ACHN (cell line): ENCODE results near the gene ATP11A.
A peak's percentile ranks its signal among the peaks of the same experiment; 100 is the strongest.
"Not testable (repeated sequence)": the region's sequence is repeated elsewhere in the genome, so short reads cannot be mapped to it uniquely, and the experiment has no call there.

Experiments
- DNase-seq: peaks from one replicate; pipeline ENCODE4 v3.0.0-alpha.2; 2015
- in situ Hi-C: cut with HindIII; loops from 2 replicates; pipeline ENCODE4 v1.10.0; 2017; ENCODE audit warnings: low sequenced_read_pairs, low pct_ligation_motif_present, low pct_unique_long_range_greater_than_20kb

The ATP11A gene

DNA sequence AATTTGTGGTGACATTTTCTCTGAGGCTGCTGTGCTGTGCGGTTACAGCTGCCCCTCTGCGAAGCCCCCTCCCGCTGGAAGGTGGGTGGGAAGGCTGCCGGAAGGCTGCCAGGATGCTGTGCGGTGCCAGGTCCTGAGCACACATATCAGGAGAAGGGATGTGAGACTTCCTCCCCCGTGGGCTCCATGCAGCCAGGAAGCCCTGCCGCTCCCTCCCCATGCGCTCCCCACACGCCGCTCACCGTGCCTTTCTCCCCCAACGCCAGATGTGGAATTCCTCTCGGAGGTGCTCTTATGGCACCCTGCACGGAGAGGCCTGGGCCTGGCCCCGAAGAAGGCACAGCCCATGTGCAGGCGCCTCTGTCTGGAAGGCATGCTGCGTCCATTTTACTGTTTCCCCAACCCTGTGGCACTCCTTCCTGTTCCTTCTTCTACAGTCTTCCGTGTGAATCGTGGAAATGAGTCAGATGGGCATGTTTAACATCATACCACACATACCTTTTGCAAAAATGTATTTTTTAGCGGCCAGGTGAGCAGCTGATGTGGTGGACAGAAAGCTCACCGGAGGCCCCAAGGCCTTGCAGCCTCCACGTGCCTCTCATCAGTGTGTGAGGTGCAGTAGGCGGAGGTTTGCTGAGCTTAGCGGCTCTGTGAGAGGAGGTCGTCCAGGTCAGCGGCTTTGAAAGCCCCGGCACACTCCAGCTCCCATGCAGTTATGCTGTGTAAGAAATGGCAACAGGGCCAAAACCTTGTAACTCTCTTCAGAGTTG is 88.0 kb downstream of the ATP11A start:
- DNase-seq = no peak
- in situ Hi-C loops = no loop called here

DNA sequence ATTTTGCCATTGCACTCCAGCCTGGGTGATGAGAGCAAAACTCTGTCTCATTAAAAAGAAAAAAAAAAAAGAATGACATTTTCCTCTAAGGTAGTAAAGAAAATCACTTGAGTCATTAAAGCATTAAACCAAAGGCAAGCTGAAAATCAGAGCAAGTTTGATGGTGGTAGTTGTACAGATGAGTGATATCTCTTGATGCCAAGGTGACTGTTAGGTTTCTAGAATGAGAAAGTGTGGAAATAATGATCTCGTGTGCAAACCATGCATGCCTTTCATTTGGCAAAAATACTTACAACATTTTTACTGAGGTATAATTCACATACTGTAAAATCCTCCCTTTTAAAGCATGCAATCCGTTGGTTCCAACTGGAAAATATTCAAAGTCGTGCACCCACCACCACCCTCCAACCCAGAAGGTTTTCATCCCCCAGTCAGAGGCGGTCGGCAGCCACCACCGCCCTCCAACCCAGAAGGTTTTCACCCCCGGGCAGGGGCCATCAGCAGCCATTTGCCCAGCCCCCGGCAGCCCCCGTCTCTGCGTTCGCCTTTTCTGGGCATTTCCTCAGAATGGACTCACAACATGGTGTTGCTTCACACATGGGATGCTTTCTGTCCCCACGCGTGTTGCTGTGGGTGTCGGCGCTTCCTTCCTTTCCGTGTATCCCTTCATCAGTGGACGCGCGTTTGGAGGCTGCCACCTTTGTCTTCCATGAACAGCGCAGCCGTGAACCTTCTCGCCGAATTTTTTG is 90.2 kb downstream of the ATP11A start:
- DNase-seq = peak; percentile 7
- in situ Hi-C loops = no loop called here

DNA sequence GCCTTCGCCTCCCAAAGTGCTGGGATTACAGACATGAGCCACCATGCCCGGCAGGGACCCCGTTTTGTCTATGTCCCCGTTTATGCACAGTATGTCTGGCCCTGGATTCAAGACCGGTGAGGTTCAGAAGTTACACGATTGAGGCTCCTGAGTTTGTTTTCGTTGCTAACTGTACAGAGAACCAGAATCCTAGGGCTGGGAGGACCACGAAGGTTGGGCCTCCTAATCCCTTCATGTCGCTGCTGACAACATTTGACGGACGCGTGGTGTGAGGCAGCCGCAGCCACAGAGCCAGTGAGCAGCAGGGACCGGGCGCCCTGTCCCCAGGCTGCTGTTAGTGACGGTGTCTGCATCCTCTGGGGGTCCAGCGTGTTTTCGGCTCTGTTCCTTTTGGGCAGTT is 91.4 kb downstream of the ATP11A start:
- no peak for DNase-seq
- in situ Hi-C loops = no loop called here

DNA sequence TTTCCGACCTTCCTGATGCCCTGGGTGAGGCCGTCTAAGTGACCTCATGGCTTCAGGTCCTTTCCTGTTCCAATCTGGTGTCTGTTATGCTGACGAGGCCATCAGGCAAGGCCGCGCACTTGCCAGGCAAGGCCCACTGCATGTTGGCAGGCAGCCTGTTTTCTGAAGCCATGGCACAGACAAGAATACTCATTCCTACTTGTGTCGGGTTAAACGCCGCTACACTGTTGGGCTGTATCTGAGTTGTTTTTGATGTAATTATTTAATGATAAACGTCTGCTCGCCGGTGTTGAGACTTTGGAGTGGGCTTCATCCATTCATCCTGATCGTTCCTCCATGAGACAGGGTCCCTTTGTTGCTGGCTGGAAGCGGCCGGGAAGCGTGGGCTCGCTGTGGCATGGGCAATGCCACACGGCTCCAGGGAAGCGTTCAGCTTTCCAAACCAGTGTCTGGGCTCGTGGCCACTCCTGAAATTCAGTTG is 92.1 kb downstream of the ATP11A start:
- DNase-seq = no peak
- in situ Hi-C loops = no loop called here

DNA sequence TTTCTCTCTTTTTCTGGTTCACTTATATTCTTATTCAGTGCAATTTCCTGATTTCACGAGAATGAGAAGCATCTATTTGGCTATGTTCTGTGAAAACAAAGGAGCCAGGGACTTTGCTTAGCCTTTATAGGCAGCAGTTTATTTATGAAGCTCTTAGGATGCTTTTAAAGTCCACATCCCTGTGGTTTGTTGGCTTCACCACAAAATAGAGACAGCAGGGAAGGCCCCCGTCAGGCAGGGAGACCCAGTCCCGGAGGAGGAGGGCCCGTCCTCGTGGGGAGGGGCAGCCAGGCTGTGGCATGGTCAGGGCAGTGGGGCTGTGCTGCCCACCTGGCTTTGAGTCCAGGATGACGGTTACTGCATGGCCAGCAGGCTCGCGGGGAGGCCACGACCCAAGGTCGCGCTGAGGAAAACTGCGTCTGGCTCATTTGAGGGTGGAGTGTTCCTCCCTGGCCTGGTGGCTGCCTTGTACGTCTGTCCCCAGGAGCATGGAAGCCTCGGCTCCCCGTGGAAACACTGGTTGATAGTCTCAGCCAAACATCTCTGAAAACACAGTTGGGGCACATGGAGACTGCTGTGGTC is 92.7 kb downstream of the ATP11A start:
- DNase-seq = no peak
- in situ Hi-C loops = no loop called here

DNA sequence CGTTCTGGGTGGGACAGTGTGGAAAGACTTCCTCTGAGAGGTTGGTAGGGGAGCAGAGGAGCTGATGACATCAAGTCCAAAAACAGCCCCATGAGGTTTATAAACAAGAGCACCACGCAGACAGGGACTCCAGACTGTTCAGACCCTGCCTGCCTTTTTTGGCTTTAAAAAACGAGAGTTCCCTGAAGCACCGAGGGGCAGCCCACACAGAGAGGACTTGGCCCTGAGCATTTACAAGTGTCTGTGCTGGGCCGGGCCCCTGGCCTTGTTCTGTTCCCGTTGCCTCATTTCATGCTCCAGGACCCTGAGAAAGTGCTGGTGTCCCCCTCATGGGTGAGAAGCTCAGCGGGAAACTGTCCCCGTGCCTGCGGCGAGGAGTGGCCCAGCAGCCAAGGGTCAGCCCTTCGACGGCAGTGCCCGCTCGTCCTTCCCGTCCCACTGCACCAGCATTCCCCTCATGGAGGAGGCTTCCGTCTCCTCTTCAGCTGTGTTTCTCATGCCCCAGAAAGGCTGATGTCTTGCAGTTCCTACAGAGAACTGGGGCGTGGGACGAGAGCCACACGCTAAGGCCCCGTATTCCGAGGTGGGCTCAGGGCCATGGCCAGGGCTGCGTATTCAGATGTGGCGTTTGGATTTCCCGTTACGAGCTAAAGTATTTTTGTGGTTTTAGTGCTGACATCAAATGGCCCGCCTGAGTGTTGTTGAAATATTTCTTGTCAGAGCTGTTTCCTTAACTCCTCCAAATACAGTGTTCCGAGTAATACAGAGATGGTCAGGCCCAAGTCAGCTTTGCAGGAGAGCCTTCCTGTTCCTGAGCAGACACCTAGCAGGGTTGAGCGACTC is 93.5 kb downstream of the ATP11A start:
- in situ Hi-C loops = no loop called here
- DNase-seq = no peak

DNA sequence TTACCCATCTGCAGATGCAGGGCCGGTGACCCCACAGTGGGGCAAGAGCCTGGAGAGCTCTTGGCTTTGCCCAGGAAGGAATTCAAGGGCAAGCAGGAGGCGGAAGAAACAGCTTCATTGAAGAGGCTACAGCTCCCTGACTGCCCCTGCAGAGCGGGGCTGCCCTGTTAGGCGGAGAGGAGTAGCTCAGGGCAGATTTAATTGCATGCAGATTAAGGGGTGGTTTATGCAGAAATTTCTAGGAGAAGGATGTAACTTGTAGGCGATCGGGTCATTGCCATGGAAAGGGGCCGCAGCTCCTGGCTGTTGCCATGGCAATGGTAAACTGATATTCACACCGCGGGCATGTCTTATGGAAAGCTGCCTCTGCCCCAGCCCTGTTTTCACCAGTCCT is 94.1 kb downstream of the ATP11A start:
- DNase-seq = no peak
- in situ Hi-C loops = no loop called here

DNA sequence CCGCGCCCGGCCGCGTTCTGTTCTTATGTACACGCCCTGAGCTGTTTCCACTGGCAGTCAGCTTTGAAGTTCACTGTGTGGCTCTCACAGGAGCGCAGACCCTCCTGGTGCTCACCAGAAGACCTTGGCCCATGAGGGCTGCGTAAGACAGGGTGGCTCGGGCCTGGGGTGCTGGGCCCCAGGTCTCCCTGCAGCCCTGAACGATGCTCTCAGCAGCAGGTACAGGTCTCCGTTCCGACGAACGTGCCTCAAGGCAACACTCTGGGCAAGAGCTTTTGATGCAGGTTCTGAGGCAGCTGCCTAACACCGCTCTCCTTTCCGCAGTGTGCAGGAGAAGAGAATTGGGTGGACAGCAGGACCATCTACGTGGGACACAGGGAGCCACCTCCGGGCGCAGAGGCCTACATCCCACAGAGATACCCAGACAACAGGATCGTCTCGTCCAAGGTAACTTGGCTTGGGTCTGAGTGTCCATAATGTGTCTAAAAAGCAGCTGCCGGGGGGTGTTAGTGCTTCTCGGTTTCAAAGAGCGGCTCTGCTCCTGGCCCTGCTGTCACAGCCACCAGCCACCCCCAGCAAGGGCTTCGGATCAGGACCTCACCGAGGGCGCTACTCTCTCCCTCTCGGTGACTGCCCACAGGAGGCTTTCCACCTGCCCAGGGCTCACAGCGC is 95.1 kb downstream of the ATP11A start:
- in situ Hi-C loops = no loop called here
- no peak for DNase-seq

- in situ Hi-C loops = no loop called here
- no peak for DNase-seq
Observed at GRCh38 chr13:112785483-112785856, 95.6 kb downstream of the ATP11A start.

DNA sequence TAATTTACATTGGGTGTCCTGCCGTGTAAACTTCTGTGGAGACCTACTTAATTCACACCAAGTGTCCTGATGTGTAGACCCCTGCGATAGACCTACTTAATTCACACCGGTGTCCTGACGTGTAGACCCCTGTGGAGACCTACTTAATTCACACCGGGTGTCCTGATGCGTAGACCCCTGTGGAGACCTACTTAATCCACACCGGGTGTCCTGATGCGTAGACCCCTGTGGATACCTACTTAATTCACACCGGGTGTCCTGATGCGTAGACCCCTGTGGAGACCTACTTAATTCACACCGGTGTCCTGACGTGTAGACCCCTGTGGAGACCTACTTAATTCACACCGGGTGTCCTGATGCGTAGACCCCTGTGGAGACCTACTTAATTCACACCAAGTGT is 97.0 kb downstream of the ATP11A start:
- DNase-seq, in situ Hi-C loops: not testable (repeated sequence)

DNA sequence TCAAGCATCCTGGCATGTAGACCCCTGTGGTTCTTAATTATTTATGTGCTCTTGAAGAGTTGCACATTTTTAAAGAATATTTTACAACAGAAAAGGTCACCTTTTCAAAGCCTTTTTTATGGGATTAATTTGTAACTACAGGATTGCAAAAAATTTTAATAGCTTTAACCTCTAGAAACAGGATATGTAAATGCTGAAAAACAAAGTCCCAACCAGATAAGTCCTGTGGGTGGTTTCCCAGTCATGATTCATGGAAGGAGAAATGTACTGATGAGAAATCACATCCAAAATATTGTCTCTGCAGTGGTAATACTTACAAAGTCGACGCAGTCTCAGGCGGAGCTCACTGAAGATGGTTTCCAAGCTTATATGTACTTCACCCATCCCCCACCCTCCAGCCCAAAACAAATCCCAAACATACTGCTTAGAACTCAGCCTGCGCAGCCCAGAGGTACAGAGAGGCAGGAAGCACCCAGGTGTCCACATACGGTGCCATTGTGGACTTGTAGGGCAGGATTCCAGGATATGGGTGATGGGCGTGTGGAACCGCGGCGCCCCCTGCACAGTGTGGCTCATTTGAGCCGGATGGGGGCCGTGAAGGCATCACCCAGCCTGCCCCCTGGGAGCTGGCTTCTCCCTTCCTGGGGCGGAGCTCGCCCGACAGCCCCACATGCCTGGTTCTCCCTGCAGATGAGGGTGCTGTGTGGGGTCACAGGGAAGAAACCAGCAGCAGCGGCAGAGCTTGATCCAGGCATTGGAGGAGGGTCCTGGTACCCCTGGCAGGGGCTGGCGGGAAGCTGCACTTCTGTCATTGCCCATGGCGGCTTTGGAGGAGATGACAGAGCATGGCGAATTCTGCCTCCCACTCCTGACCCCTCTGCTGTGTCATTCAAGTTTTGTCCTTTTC is 101.2 kb downstream of the ATP11A start:
- in situ Hi-C loops = no loop called here
- DNase-seq = no peak

GRCh38 chr13:112791663-112792440 is 102.0 kb downstream of the ATP11A start:
- in situ Hi-C loops = no loop called here
- no peak for DNase-seq

DNA sequence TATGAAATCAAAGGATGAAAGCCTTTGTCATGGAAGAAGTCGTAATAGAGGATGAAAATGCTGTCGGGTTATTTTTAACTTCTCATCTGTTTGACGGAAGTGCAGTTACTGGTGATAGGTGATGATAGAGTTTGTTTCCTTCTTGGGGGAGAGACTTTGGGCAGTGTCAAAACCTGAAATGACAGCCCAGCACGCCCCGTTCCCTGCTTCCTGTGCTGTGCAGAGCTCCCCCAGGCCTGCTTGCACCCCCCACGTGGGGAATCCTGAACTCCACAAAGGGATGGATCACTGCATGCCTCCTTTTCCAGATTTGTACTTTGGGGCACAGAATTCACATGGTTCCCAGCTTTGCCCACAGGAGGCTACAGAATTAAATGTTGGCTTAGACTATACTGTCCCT is 102.7 kb downstream of the ATP11A start:
- in situ Hi-C loops = no loop called here
- no peak for DNase-seq

- in situ Hi-C loops = no loop called here
- no peak for DNase-seq
Observed at GRCh38 chr13:112793545-112794445, 104.0 kb downstream of the ATP11A start.

GRCh38 chr13:112795277-112795676 is 105.4 kb downstream of the ATP11A start:
- no peak for DNase-seq
- in situ Hi-C loops = no loop called here
